Osteocyte (in vitro differentiated cells): ENCODE data around the gene MICB. TPM values are rescaled to one million over a fixed set of nuclear protein-coding genes. Genes with fewer than 3 reads are reported as not detected.
"Not testable (repeated sequence)": the region's sequence is repeated elsewhere in the genome, so short reads cannot be mapped to it uniquely, and the experiment has no call there.

ENCODE experiments used
- DNase-seq: peaks from one replicate; pipeline ENCODE4 v3.0.0; 2021; ENCODE audit warnings: mixed read lengths; ENCODE audit not compliant: unreplicated experiment; ENCODE audit errors: extremely low spot score
- H3K27ac Mint-ChIP-seq: one replicate; pipeline ENCODE4 v1.8.0; 2021; ENCODE audit warnings: mild to moderate bottlenecking, mixed read lengths; ENCODE audit not compliant: unreplicated experiment
- H3K27me3 Mint-ChIP-seq: one replicate; pipeline ENCODE4 v1.8.0; 2021; ENCODE audit warnings: mixed read lengths; ENCODE audit not compliant: unreplicated experiment
- H3K36me3 Mint-ChIP-seq: one replicate; pipeline ENCODE4 v1.8.0; 2021; ENCODE audit warnings: mixed read lengths; ENCODE audit not compliant: unreplicated experiment
- H3K4me1 Mint-ChIP-seq: one replicate; pipeline ENCODE4 v1.8.0; 2021; ENCODE audit warnings: mixed read lengths; ENCODE audit not compliant: unreplicated experiment
- H3K4me3 Mint-ChIP-seq: one replicate; pipeline ENCODE4 v1.8.0; 2021; ENCODE audit warnings: mild to moderate bottlenecking, moderate library complexity, mixed read lengths; ENCODE audit not compliant: unreplicated experiment
- H3K9me3 Mint-ChIP-seq: one replicate; pipeline ENCODE4 v1.8.0; 2021; ENCODE audit warnings: mixed read lengths; ENCODE audit not compliant: unreplicated experiment
- CTCF ChIP-seq: fragments of 200-600 bp; sonication (generic); IDR thresholded peaks from 2 replicates; pipeline ENCODE4 v1.5.0; 2021; ENCODE audit warnings: antibody characterized with exemption, mild to moderate bottlenecking, moderate library complexity
- long read RNA-seq: library from polyadenylated mRNA; unstranded; transcript quantifications from one replicate; pipeline ENCODE4 v2.0.0, GENCODE V29; 2021
- total RNA-seq: library from RNA; stranded (reverse); gene quantifications from 2 replicates; pipeline ENCODE4 v1.2.1, GENCODE V29; 2021

The MICB gene
- total RNA-seq: 12.1 and 13.8 TPM in 2 replicates
- long read RNA-seq, transcript MICB-204 (6 exons, 2,411 nt): major isoform, 54 of 74 reads
- long read RNA-seq, transcript MICB-201 (6 exons, 2,446 nt): minor isoform, 16 of 74 reads
- long read RNA-seq, partial matches to known transcripts: 1 of 74 reads
- long read RNA-seq, other reads (novel, unspliced or antisense): 3 of 74 reads

- H3K4me3 Mint-ChIP-seq: peak within 1 kb of the TSS; percentile 83
- peaks cover 6% of the 10 kb centered on the region for H3K36me3 Mint-ChIP-seq
- no peak for DNase-seq
- no peak for TF ChIP-seq CTCF
- no peaks in the 10 kb centered on the region for H3K27me3 Mint-ChIP-seq
- H3K9me3 Mint-ChIP-seq: peaks cover 7% of the 10 kb centered on the region
- peaks cover 59% of the 10 kb centered on the region for H3K4me1 Mint-ChIP-seq
- peak within 1 kb of the TSS; percentile 94 for H3K27ac Mint-ChIP-seq
These were observed at the start of gene MICB for GRCh38 chr6:31497531-31498476. Gene MICB, plus strand, starts transcription at chr6:31498145. Its CDS starts 49 bp downstream, at chr6:31498194.

GRCh38 chr6:31450751-31451150, 47.2 kb upstream of the MICB start:
- H3K36me3 Mint-ChIP-seq: peaks cover 5% of the 10 kb centered on the region
- H3K27me3 Mint-ChIP-seq: peaks cover 51% of the 10 kb centered on the region

GRCh38 chr6:31452859-31453258, 45.1 kb upstream of the MICB start:
- Mint-ChIP-seq H3K36me3 (peaks cover 5% of the 10 kb centered on the region), H3K27me3 (peaks cover 54% of the 10 kb centered on the region), H3K4me3 (no peak overlapping the region), H3K9me3 (peaks cover 15% of the 10 kb centered on the region), H3K4me1 (no peaks in the 10 kb centered on the region), H3K27ac (no peak overlapping the region)
- no peak for TF ChIP-seq CTCF
- DNase-seq: no peak

More at GRCh38 chr6:31450751-31451150, 47.2 kb upstream of the MICB start:
- Mint-ChIP-seq H3K4me1 (peaks cover 2% of the 10 kb centered on the region), H3K9me3 (peaks cover 15% of the 10 kb centered on the region), H3K4me3 (no peak overlapping the region), H3K27ac (no peak overlapping the region)
- DNase-seq: no peak
- no peak for TF ChIP-seq CTCF

- H3K27me3 Mint-ChIP-seq: peaks cover 52% of the 10 kb centered on the region
- peak; percentile 6 for DNase-seq
These were observed 44.7 kb upstream of the MICB start for GRCh38 chr6:31453259-31453658.

GRCh38 chr6:31459864-31460263, 38.1 kb upstream of the MICB start:
- peaks cover 19% of the 10 kb centered on the region for H3K27me3 Mint-ChIP-seq
- not testable (repeated sequence) for H3K4me3 Mint-ChIP-seq, H3K4me1 Mint-ChIP-seq, H3K27ac Mint-ChIP-seq, DNase-seq, H3K9me3 Mint-ChIP-seq, H3K36me3 Mint-ChIP-seq

More at GRCh38 chr6:31453259-31453658, 44.7 kb upstream of the MICB start:
- Mint-ChIP-seq H3K27ac (no peak overlapping the region), H3K4me1 (no peaks in the 10 kb centered on the region), H3K4me3 (no peak overlapping the region), H3K9me3 (peaks cover 15% of the 10 kb centered on the region), H3K36me3 (peaks cover 5% of the 10 kb centered on the region)
- TF ChIP-seq CTCF: no peak
